MM.1S (cell line): ENCODE measurements around the gene FAM131C.

ENCODE experiments used
- CTCF ChIP-seq: fragments of 300-600 bp; sonication (generic); IDR thresholded peaks from 2 replicates; pipeline ENCODE4 v1.5.1; 2016; ENCODE audit warnings: antibody characterized with exemption, low read length, mixed read lengths
- EZH2 ChIP-seq: fragments of 300-600 bp; sonication (generic); optimal IDR thresholded peaks from 2 replicates; pipeline ENCODE3; 2017; ENCODE audit warnings: low read depth, mild to moderate bottlenecking, antibody characterized with exemption, low read length, mixed read lengths
- EZH2phosphoT487 ChIP-seq: fragments of 300-600 bp; sonication (generic); IDR thresholded peaks from 2 replicates; pipeline ENCODE4 v1.6.1; 2018; ENCODE audit warnings: antibody characterized with exemption, low read length

- TF ChIP-seq EZH2phosphoT487 (no peak), CTCF (no peak), EZH2 (no peak)
These were observed 47.5 kb upstream of the FAM131C start for GRCh38 chr1:16120940-16121410.
